H1 (cell line): ENCODE measurements around the gene NEDD4L. TPM values are rescaled to one million over a fixed set of nuclear protein-coding genes. Genes with fewer than 3 reads are reported as not detected.
"Not testable (repeated sequence)": the region's sequence is repeated elsewhere in the genome, so short reads cannot be mapped to it uniquely, and the experiment has no call there.

Experiments used
- CTCF ChIA-PET: fragments of 300-600 bp; sonication (Branson Sonifier 250); formaldehyde crosslinking; loops from one replicate; lab custom pipeline; 2021; ENCODE audit not compliant: partially characterized antibody; lab: Charles Lee
- POLR2A ChIA-PET: fragments of 300-600 bp; sonication (Branson Sonifier 250); formaldehyde crosslinking; loops from one replicate; lab custom pipeline; 2021; ENCODE audit warnings: inconsistent platforms; ENCODE audit not compliant: partially characterized antibody; lab: Charles Lee
- DNase-seq, 2 experiments: peaks; one replicate each; pipeline versions ENCODE4 v3.0.0 to v3.0.0-alpha.2; 2010 to 2022; ENCODE audit warnings: low spot score in 2 of 2, low read depth in 1 of 2, mixed read lengths in 1 of 2
- FAIRE-seq: peaks from 2 replicates; lab custom pipeline; 2011; peaks lifted over from hg19 to GRCh38; lab: Jason Lieb, UNC
- H2AFZ ChIP-seq: 2 replicates; pipeline ENCODE4 v1.8.1; 2012; ENCODE audit warnings: low read length, inconsistent platforms
- H2AK5ac ChIP-seq: 2 replicates; pipeline ENCODE4 v1.6.1; 2013; ENCODE audit warnings: low read depth, low read length
- H2BK120ac ChIP-seq: replicated peaks from 2 replicates; pipeline ENCODE3; 2013; ENCODE audit warnings: low read depth, low read length, inconsistent platforms
- H2BK12ac ChIP-seq: 2 replicates; pipeline ENCODE4 v1.6.1; 2013; ENCODE audit warnings: low read depth, low read length
- H2BK15ac ChIP-seq: 2 replicates; pipeline ENCODE4 v1.6.1; 2013; ENCODE audit warnings: low read length
- H2BK20ac ChIP-seq: 2 replicates; pipeline ENCODE4 v1.6.1; 2013; ENCODE audit warnings: low read length
- H2BK5ac ChIP-seq: 2 replicates; pipeline ENCODE4 v1.6.1; 2013; ENCODE audit warnings: low read depth, low read length
- H3K14ac ChIP-seq: 2 replicates; pipeline ENCODE4 v1.6.1; 2013; ENCODE audit warnings: inconsistent platforms; ENCODE audit not compliant: insufficient read length
- H3K18ac ChIP-seq: 2 replicates; pipeline ENCODE4 v1.6.1; 2013; ENCODE audit warnings: low read length; ENCODE audit errors: extremely low read depth
- H3K23ac ChIP-seq: 2 replicates; pipeline ENCODE4 v1.6.1; 2013; ENCODE audit warnings: inconsistent platforms; ENCODE audit not compliant: insufficient read length
- H3K23me2 ChIP-seq: 2 replicates; pipeline ENCODE4 v1.6.1; 2013; ENCODE audit warnings: low read depth, low read length
- H3K27ac ChIP-seq: 2 replicates; pipeline ENCODE4 v1.6.1; 2011; ENCODE audit warnings: low read depth, low read length, inconsistent platforms
- H3K27me3 ChIP-seq, 4 experiments: replicated peaks in 1 of 4; 1 replicate in 1 of 4; 2 replicates in 3 of 4; pipeline versions ENCODE4 v1.6.1 to v1.8.1; 2011 to 2013; ENCODE audit warnings: low read length in 3 of 4, mild to moderate bottlenecking in 3 of 4, inconsistent platforms in 2 of 4, mixed read lengths in 2 of 4, moderate library complexity in 1 of 4; ENCODE audit not compliant: control insufficient read depth in 3 of 4, insufficient read depth in 3 of 4; ENCODE audit errors: extremely low read depth in 1 of 4
- H3K36me3 ChIP-seq, 4 experiments: 2 replicates each; pipeline versions ENCODE4 v1.6.1 to v1.8.1; 2011 to 2013; ENCODE audit warnings: mild to moderate bottlenecking in 4 of 4, low read length in 3 of 4, moderate library complexity in 2 of 4, control low read depth in 1 of 4, inconsistent platforms in 1 of 4; ENCODE audit not compliant: insufficient read depth in 4 of 4, control insufficient read depth in 2 of 4
- H3K4ac ChIP-seq: replicated peaks from 2 replicates; pipeline ENCODE3; 2013; ENCODE audit warnings: low read length, low read depth, mixed read lengths, inconsistent platforms; ENCODE audit not compliant: insufficient read length
- H3K4me1 ChIP-seq, 4 experiments: replicated peaks in 1 of 4; 1 replicate in 1 of 4; 2 replicates in 3 of 4; pipeline versions ENCODE4 v1.6.1 to v1.8.1; 2011 to 2013; ENCODE audit warnings: low read length in 3 of 4, inconsistent platforms in 2 of 4, mixed read lengths in 1 of 4; ENCODE audit not compliant: insufficient read depth in 4 of 4, control insufficient read depth in 3 of 4
- H3K4me2 ChIP-seq, 2 experiments: 2 replicates each; pipeline versions ENCODE4 v1.6.1 to v1.8.1; 2011 to 2013; ENCODE audit warnings: low read depth in 2 of 2, low read length in 2 of 2, control low read depth in 1 of 2, inconsistent platforms in 1 of 2, mild to moderate bottlenecking in 1 of 2; ENCODE audit not compliant: insufficient read depth in 1 of 2
- H3K4me3 ChIP-seq, 4 experiments: fragments of 200-600, 300-600 bp in 1 of 4; sonication (generic), shearing (Covaris generic), sonication (Bioruptor Twin) in 1 of 4; 2 replicates each; pipeline versions ENCODE4 v1.5.1 to v1.8.1; 2011 to 2016; ENCODE audit warnings: low read length in 4 of 4, low read depth in 3 of 4, control low read depth in 2 of 4, inconsistent platforms in 2 of 4, mild to moderate bottlenecking in 2 of 4, mixed read lengths in 1 of 4, moderate library complexity in 1 of 4; ENCODE audit not compliant: insufficient read depth in 2 of 4; ENCODE audit errors: extremely low read depth in 1 of 4
- H3K56ac ChIP-seq: replicated peaks from 2 replicates; pipeline ENCODE3; 2013; ENCODE audit warnings: low read depth, mild to moderate bottlenecking, mixed read lengths, low read length, inconsistent platforms; ENCODE audit not compliant: insufficient read length
- H3K79me1 ChIP-seq: 2 replicates; pipeline ENCODE4 v1.6.1; 2013; ENCODE audit warnings: low read depth, low read length, control low read depth
- H3K79me2 ChIP-seq, 2 experiments: 2 replicates each; pipeline versions ENCODE4 v1.6.1 to v1.8.1; 2012 to 2013; ENCODE audit warnings: low read length in 2 of 2, mild to moderate bottlenecking in 2 of 2, inconsistent platforms in 1 of 2; ENCODE audit not compliant: insufficient read depth in 2 of 2, control insufficient read depth in 1 of 2
- H3K9ac ChIP-seq, 4 experiments: replicated peaks in 1 of 4; 1 replicate in 1 of 4; 2 replicates in 3 of 4; pipeline versions ENCODE4 v1.6.1 to v1.8.1; 2011 to 2013; ENCODE audit warnings: low read depth in 3 of 4, low read length in 3 of 4, control low read depth in 2 of 4, mild to moderate bottlenecking in 2 of 4, moderate library complexity in 2 of 4, inconsistent platforms in 1 of 4; ENCODE audit errors: extremely low read depth in 1 of 4
- H3K9me3 ChIP-seq, 2 experiments: 2 replicates each; pipeline versions ENCODE4 v1.6.1 to v1.8.1; 2012 to 2013; ENCODE audit warnings: mild to moderate bottlenecking in 2 of 2, moderate library complexity in 2 of 2, control low read depth in 1 of 2, inconsistent platforms in 1 of 2, low read depth in 1 of 2, low read length in 1 of 2, mixed read lengths in 1 of 2; ENCODE audit not compliant: insufficient read depth in 2 of 2
- H4K20me1 ChIP-seq, 2 experiments: replicated peaks in 1 of 2; 2 replicates each; pipeline versions ENCODE3 to v1.8.1; 2011 to 2013; ENCODE audit warnings: inconsistent platforms in 2 of 2, low read length in 2 of 2, mild to moderate bottlenecking in 1 of 2; ENCODE audit not compliant: insufficient read depth in 2 of 2, control insufficient read depth in 1 of 2
- H4K5ac ChIP-seq: 2 replicates; pipeline ENCODE4 v1.6.1; 2013; ENCODE audit warnings: low read length, low read depth, mixed read lengths, inconsistent platforms; ENCODE audit not compliant: insufficient read length
- H4K8ac ChIP-seq: 2 replicates; pipeline ENCODE4 v1.8.0; 2013; ENCODE audit warnings: mild to moderate bottlenecking, moderate library complexity, low read length, inconsistent platforms; ENCODE audit not compliant: insufficient read depth; ENCODE audit errors: extremely low read depth
- H4K91ac ChIP-seq: replicated peaks from 2 replicates; pipeline ENCODE3; 2013; ENCODE audit warnings: low read length, mixed read lengths, inconsistent platforms; ENCODE audit not compliant: insufficient read length
- YY1 ChIP-seq: IDR thresholded peaks from 2 replicates; pipeline ENCODE4 v1.6.1; 2011; ENCODE audit warnings: low read depth, mild to moderate bottlenecking, low read length
- WGBS, 2 experiments: shearing (Covaris generic) in 1 of 2; methylation state at CpG; one replicate each; pipeline versions ENCODE4 v1.1.6 to v1.1.7; 2013 to 2015; ENCODE audit warnings: low lambda C conversion rate in 2 of 2, mixed read lengths in 2 of 2, inconsistent platforms in 1 of 2, low coverage in 1 of 2, missing lambda C conversion rate in 1 of 2; ENCODE audit not compliant: insufficient replicate concordance in 2 of 2, insufficient coverage in 1 of 2, insufficient read length in 1 of 2; ENCODE audit errors: extremely low coverage in 1 of 2, missing lambda C conversion rate in 1 of 2; 5-methylcytosine and 5-hydroxymethylcytosine counted together
- polyA plus RNA-seq, 7 experiments: library from polyadenylated mRNA; depleted of rRNA in 3 of 7; stranded (reverse) in 5 of 7; unstranded in 2 of 7; fragments of >200 nt in 5 of 7; fragments of 200-250 nt in 2 of 7; gene quantifications; 1 replicate in 5 of 7; 2 replicates in 1 of 7; 4 replicates in 1 of 7; pipeline versions ENCODE4 v1.2.1 to v1.2.3, GENCODE V29; 2011 to 2013; ENCODE audit warnings: missing spikeins in 2 of 7, mixed read lengths in 2 of 7
- total RNA-seq: library from RNA; stranded (reverse); fragmentation: NEBNext Ultra II Directional; extraction: Animal tissue kit (Norgen Biotek cat#: 25700); gene quantifications from 2 replicates; pipeline ENCODE4 v1.2.1, GENCODE V29; 2021

Gene NEDD4L
- total and polyA plus RNA-seq, 2 of the 8 experiments (the other 6 are each of a cell fraction or from before 2014, with no cell fraction given) = 37.3 to 69.8 TPM

- H2AK5ac ChIP-seq = no peak overlapping the region
Observed at GRCh38 chr18:58169472-58169871, 125.4 kb downstream of the NEDD4L start.

GRCh38 chr18:58170036-58170435 is 126.0 kb downstream of the NEDD4L start:
- H4K8ac ChIP-seq, H3K36me3 ChIP-seq, H2BK20ac ChIP-seq, H3K9ac ChIP-seq, DNase-seq, H3K4me3 ChIP-seq, FAIRE-seq, H4K20me1 ChIP-seq, H4K91ac ChIP-seq, H3K14ac ChIP-seq, H3K18ac ChIP-seq, H3K4me1 ChIP-seq, H3K79me1 ChIP-seq, H3K23me2 ChIP-seq, H2BK12ac ChIP-seq, H2BK15ac ChIP-seq, H3K4me2 ChIP-seq, H2AFZ ChIP-seq, H3K4ac ChIP-seq, H3K56ac ChIP-seq, H3K9me3 ChIP-seq, POLR2A ChIA-PET, H3K79me2 ChIP-seq, H2AK5ac ChIP-seq, H3K27me3 ChIP-seq, H2BK120ac ChIP-seq, H4K5ac ChIP-seq, H3K23ac ChIP-seq, H3K27ac ChIP-seq, H2BK5ac ChIP-seq: not testable (repeated sequence)
- WGBS, 2 experiments = 91% methylated on average over 3 of the region's 5 CpGs; no CpG with 5 or more reads in 1 of the 2 experiments
- CTCF ChIA-PET = interaction anchor here (1.4 kb wide), 1 partner anchor 11 kb away, joined by 5 read pairs; no protein-coding TSS in a partner anchor

More at GRCh38 chr18:58169472-58169871, 125.4 kb downstream of the NEDD4L start:
- Histone ChIP-seq H3K4me1 (peaks cover 0 to 7% (median 2%) of the 10 kb centered on the region in 4 experiments; a peak in 2 of 7 replicates), H3K9me3 (no peaks in the 10 kb centered on the region), H2BK15ac (no peak overlapping the region), H3K9ac (no peak overlapping the region), H2BK120ac (no peak overlapping the region), H3K4me3 (no peak overlapping the region), H3K23me2 (no peaks in the 10 kb centered on the region), H2BK12ac (no peak overlapping the region), H2AFZ (no peak overlapping the region), H3K56ac (no peak overlapping the region)
- CTCF ChIA-PET = interaction anchor here (0.7 to 1.4 kb wide), 3 partner anchors 11 to 259 kb away, joined by 3 to 5 read pairs (median 3); no protein-coding TSS in a partner anchor
- TF ChIP-seq YY1 = no peak
- TF ChIP-seq, all 59 proteins: peak for 0
- POLR2A ChIA-PET = no interaction called here
- FAIRE-seq (no peak), DNase-seq (no peak)
- Histone ChIP-seq H3K14ac (no peak overlapping the region), H3K27ac (no peak overlapping the region), H3K4ac (no peak overlapping the region), H3K79me2 (no peaks in the 10 kb centered on the region; a peak in 2 of 4 replicates), H4K91ac (no peak overlapping the region), H3K23ac (no peak overlapping the region), H2BK5ac (no peak overlapping the region), H4K8ac (no peak overlapping the region), H3K36me3 (no peaks in the 10 kb centered on the region), H3K27me3 (no peaks in the 10 kb centered on the region), H3K79me1 (peaks cover 4% of the 10 kb centered on the region), H4K5ac (no peak overlapping the region), H4K20me1 (peaks cover 2 to 4% of the 10 kb centered on the region in 2 experiments), H3K4me2 (no peak overlapping the region), H2BK20ac (no peak overlapping the region), H3K18ac (no peak overlapping the region)
- WGBS, 2 experiments = 94% methylated on average over 6 of the region's 6 CpGs; no CpG with 5 or more reads in 1 of the 2 experiments
